Cortex of kidney (tissue), 1 donor: ENCODE results near the gene RPS3.

Experiments used
- DNase-seq: peaks from one replicate; lab custom pipeline; 2025; lab: John Stamatoyannopoulos, UW

RPS3 gene

GRCh38 chr11:75435571-75435925, 36.2 kb downstream of the RPS3 start:
- DNase-seq, result no peak

GRCh38 chr11:75436806-75437205, 37.5 kb downstream of the RPS3 start:
- no peak for DNase-seq

GRCh38 chr11:75437966-75438659, 38.8 kb downstream of the RPS3 start:
- DNase-seq, result no peak

GRCh38 chr11:75439026-75439425, 39.7 kb downstream of the RPS3 start:
- no peak for DNase-seq

GRCh38 chr11:75439495-75440120, 40.3 kb downstream of the RPS3 start:
- DNase-seq, result no peak

- no peak for DNase-seq
Observed at GRCh38 chr11:75440960-75441803, 41.9 kb downstream of the RPS3 start.

- DNase-seq, result no peak
Observed at GRCh38 chr11:75441804-75442132, 42.5 kb downstream of the RPS3 start.

GRCh38 chr11:75442161-75442885, 43.0 kb downstream of the RPS3 start:
- DNase-seq, result no peak

- DNase-seq, result no peak
Observed at GRCh38 chr11:75443043-75443442, 43.7 kb downstream of the RPS3 start.

GRCh38 chr11:75445315-75445953, 46.1 kb downstream of the RPS3 start:
- no peak for DNase-seq

GRCh38 chr11:75447415-75447814, 48.1 kb downstream of the RPS3 start:
- DNase-seq, result no peak

- no peak for DNase-seq
Observed at GRCh38 chr11:75449271-75449670, 50.0 kb downstream of the RPS3 start.

GRCh38 chr11:75449776-75450175, 50.5 kb downstream of the RPS3 start:
- DNase-seq, result no peak

GRCh38 chr11:75450236-75450635, 50.9 kb downstream of the RPS3 start:
- DNase-seq, result no peak

GRCh38 chr11:75450826-75451821, 51.8 kb downstream of the RPS3 start:
- DNase-seq, result no peak

GRCh38 chr11:75453916-75454655, 54.8 kb downstream of the RPS3 start:
- no peak for DNase-seq

GRCh38 chr11:75454987-75455386, 55.7 kb downstream of the RPS3 start:
- no peak for DNase-seq
